H1 (cell line): ENCODE results near the gene SOCS7. TPM values are rescaled to one million over a fixed set of nuclear protein-coding genes. Genes with fewer than 3 reads are reported as not detected.

Experiments used
- ASH2L ChIP-seq: fragments of 200-600, 300-600 bp; sonication (generic); IDR thresholded peaks from one replicate; pipeline ENCODE4 v1.7.1; 2017; ENCODE audit warnings: low read length
- CTCF ChIP-seq, 3 experiments: IDR thresholded peaks; 1 replicate in 2 of 3; 2 replicates in 1 of 3; pipeline versions ENCODE4 v1.5.1 to v1.6.1; 2011; ENCODE audit warnings: low read length in 3 of 3, mild to moderate bottlenecking in 3 of 3, inconsistent platforms in 2 of 3, low read depth in 1 of 3, moderate library complexity in 1 of 3; ENCODE audit not compliant: insufficient read depth in 1 of 3; ENCODE audit errors: control extremely low read depth in 1 of 3
- EZH2 ChIP-seq: fragments of 200-600 bp; sonication (generic); IDR thresholded peaks from 2 replicates; pipeline ENCODE4 v1.7.1; 2012; ENCODE audit warnings: low read depth, mild to moderate bottlenecking, moderate library complexity, low read length, inconsistent platforms; ENCODE audit not compliant: severe bottlenecking
- FOSL1 ChIP-seq: IDR thresholded peaks from 2 replicates; pipeline ENCODE4 v1.6.1; 2011; ENCODE audit warnings: mild to moderate bottlenecking, low read depth, low read length, moderate library complexity; ENCODE audit not compliant: insufficient read depth
- HDAC2 ChIP-seq, 2 experiments: fragments of 300-600 bp in 1 of 2; sonication (generic) in 1 of 2; IDR thresholded peaks; 2 replicates each; pipeline ENCODE4 v1.6.1; 2011 to 2012; ENCODE audit warnings: low read depth in 2 of 2, low read length in 2 of 2, mild to moderate bottlenecking in 2 of 2, moderate library complexity in 2 of 2, borderline replicate concordance in 1 of 2, inconsistent platforms in 1 of 2
- HDAC6 ChIP-seq: IDR thresholded peaks from one replicate; pipeline ENCODE4 v1.7.1; 2012; ENCODE audit warnings: low read depth, mild to moderate bottlenecking, inconsistent platforms, low read length, moderate library complexity
- MAFK ChIP-seq: IDR thresholded peaks from 2 replicates; pipeline ENCODE4 v1.6.1; 2012; ENCODE audit warnings: low read depth, mild to moderate bottlenecking, improper control_type of control experiment, low read length
- NRF1 ChIP-seq: IDR thresholded peaks from 2 replicates; pipeline ENCODE4 v1.6.1; 2011; ENCODE audit warnings: mild to moderate bottlenecking, low read depth, low read length, improper control_type of control experiment
- POLR2AphosphoS5 ChIP-seq: IDR thresholded peaks from 2 replicates; pipeline ENCODE4 v1.6.1; 2011; ENCODE audit warnings: low read depth, low read length
- RAD21 ChIP-seq, 2 experiments: IDR thresholded peaks in 1 of 2; conservative IDR thresholded peaks in 1 of 2; 2 replicates each; pipeline ENCODE4 v1.6.1; 2011; ENCODE audit warnings: low read depth in 2 of 2, low read length in 2 of 2, improper control_type of control experiment in 1 of 2, inconsistent platforms in 1 of 2, mild to moderate bottlenecking in 1 of 2, moderate library complexity in 1 of 2
- SIX5 ChIP-seq: IDR thresholded peaks from 2 replicates; pipeline ENCODE4 v1.6.1; 2011; ENCODE audit warnings: mild to moderate bottlenecking, low read depth, low read length
- SP2 ChIP-seq: IDR thresholded peaks from 2 replicates; pipeline ENCODE4 v1.6.1; 2012; ENCODE audit warnings: mild to moderate bottlenecking, low read length, inconsistent platforms
- SP4 ChIP-seq: IDR thresholded peaks from 2 replicates; pipeline ENCODE4 v1.6.1; 2012; ENCODE audit warnings: low read length, inconsistent platforms
- SUZ12 ChIP-seq: fragments of 200-600 bp; sonication (generic); IDR thresholded peaks from 2 replicates; pipeline ENCODE4 v1.6.1; 2012; ENCODE audit warnings: mild to moderate bottlenecking, inconsistent platforms, low read length, moderate library complexity, mixed read lengths
- TAF1 ChIP-seq: IDR thresholded peaks from 2 replicates; pipeline ENCODE4 v1.6.1; 2011; ENCODE audit warnings: mild to moderate bottlenecking, low read depth, low read length
- TEAD4 ChIP-seq: IDR thresholded peaks from 2 replicates; pipeline ENCODE4 v1.6.1; 2012; ENCODE audit warnings: low read depth, low read length, inconsistent platforms, mixed read lengths
- USF2 ChIP-seq: IDR thresholded peaks from 2 replicates; pipeline ENCODE4 v1.6.1; 2011; ENCODE audit warnings: low read length, improper control_type of control experiment
- YY1 ChIP-seq: IDR thresholded peaks from 2 replicates; pipeline ENCODE4 v1.6.1; 2011; ENCODE audit warnings: low read depth, mild to moderate bottlenecking, low read length
- polyA plus RNA-seq, 7 experiments: library from polyadenylated mRNA; depleted of rRNA in 3 of 7; stranded (reverse) in 5 of 7; unstranded in 2 of 7; fragments of >200 nt in 5 of 7; fragments of 200-250 nt in 2 of 7; gene quantifications; 1 replicate in 5 of 7; 2 replicates in 1 of 7; 4 replicates in 1 of 7; pipeline versions ENCODE4 v1.2.1 to v1.2.3, GENCODE V29; 2011 to 2013; ENCODE audit warnings: missing spikeins in 2 of 7, mixed read lengths in 2 of 7
- total RNA-seq: library from RNA; stranded (reverse); fragmentation: NEBNext Ultra II Directional; extraction: Animal tissue kit (Norgen Biotek cat#: 25700); gene quantifications from 2 replicates; pipeline ENCODE4 v1.2.1, GENCODE V29; 2021

SOCS7 gene
- total and polyA plus RNA-seq, 2 of the 8 experiments (the other 6 are each of a cell fraction or from before 2014, with no cell fraction given): 13.5 to 26.9 TPM

- TF ChIP-seq USF2 (no peak), RAD21 (IDR thresholded peaks at IDR 0.05 in 1 of 2, conservative IDR thresholded peaks at IDR 0.05 in 1 of 2; ENCODE audit: low read depth in 2 of 2, low read length in 2 of 2) (no peak; a peak in 1 of 4 replicates), SP2 (no peak), FOSL1 (no peak), HDAC6 (no peak), TEAD4 (peak; percentile 98), SIX5 (no peak), POLR2AphosphoS5 (peak; percentile 72), YY1 (peak; percentile 52; the same call in 1 of the 2 replicates), ASH2L (peak; percentile 45), SUZ12 (no peak; the same call in 1 of the 2 replicates), CTCF (IDR thresholded peaks at IDR 0.05; ENCODE audit: control extremely low read depth in 1 of 3, insufficient read depth in 1 of 3, low read depth in 1 of 3, low read length in 3 of 3) (no peak; a peak in 1 of 4 replicates), TAF1 (peak; percentile 46; the same call in 1 of the 2 replicates), NRF1 (no peak; the same call in 1 of the 2 replicates), MAFK (no peak), EZH2 (no peak), SP4 (no peak), HDAC2 (IDR thresholded peaks at IDR 0.05; ENCODE audit: borderline replicate concordance in 1 of 2, low read depth in 2 of 2, low read length in 2 of 2) (peak in 1 of 2 experiments; percentile 70; a peak in 1 of 4 replicates)
These were observed 99.6 kb downstream of the SOCS7 start (continued) for GRCh38 chr17:38451030-38451839.
